ENCODE data around the gene REG3G. TPM values are rescaled to one million over a fixed set of nuclear protein-coding genes. Genes with fewer than 3 reads are reported as not detected.

Gene REG3G
- total RNA-seq, 4 donors from 2014 or later, result not detected

DNA sequence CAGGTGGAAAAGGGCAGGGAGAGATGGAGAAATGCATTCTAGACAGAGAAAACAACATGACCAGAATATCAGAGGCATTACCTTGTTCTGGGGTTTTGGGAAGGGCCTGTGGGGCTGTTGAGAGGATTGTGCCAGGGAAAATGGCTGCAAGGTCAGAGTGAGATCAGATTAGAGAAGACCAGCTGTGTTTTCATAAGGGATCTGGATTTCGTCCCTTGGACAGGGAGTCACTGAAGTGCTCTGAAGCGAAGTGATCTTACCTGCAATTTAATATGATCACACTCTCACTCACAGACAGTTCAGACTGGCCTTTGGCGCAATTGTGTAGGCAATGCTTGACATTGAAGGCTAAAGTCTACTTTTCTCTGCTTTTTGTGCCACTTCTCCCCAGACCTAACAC is 20.3 kb upstream of the REG3G start:
- DNase-seq (ENCODE audit: extremely low spot score), result no peak
- WGBS, result 43% methylated on average over 3 of the region's 3 CpGs
- no peak for TF ChIP-seq POLR2AphosphoS5 (IDR thresholded peaks at IDR 0.05)
- TF ChIP-seq POLR2A (IDR thresholded peaks at IDR 0.05; ENCODE audit: low read depth), result no peak
- no peak for TF ChIP-seq EP300 (IDR thresholded peaks at IDR 0.05)
- TF ChIP-seq, protein P1, sequence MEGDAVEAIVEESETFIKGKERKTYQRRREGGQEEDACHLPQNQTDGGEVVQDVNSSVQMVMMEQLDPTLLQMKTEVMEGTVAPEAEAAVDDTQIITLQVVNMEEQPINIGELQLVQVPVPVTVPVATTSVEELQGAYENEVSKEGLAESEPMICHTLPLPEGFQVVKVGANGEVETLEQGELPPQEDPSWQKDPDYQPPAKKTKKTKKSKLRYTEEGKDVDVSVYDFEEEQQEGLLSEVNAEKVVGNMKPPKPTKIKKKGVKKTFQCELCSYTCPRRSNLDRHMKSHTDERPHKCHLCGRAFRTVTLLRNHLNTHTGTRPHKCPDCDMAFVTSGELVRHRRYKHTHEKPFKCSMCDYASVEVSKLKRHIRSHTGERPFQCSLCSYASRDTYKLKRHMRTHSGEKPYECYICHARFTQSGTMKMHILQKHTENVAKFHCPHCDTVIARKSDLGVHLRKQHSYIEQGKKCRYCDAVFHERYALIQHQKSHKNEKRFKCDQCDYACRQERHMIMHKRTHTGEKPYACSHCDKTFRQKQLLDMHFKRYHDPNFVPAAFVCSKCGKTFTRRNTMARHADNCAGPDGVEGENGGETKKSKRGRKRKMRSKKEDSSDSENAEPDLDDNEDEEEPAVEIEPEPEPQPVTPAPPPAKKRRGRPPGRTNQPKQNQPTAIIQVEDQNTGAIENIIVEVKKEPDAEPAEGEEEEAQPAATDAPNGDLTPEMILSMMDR (IDR thresholded peaks at IDR 0.05), result no peak
- H3K4me3 ChIP-seq, result no peak overlapping the region
- H3K9me3 ChIP-seq, result no peaks in the 10 kb centered on the region
- no peaks in the 10 kb centered on the region for H3K36me3 ChIP-seq
- intact Hi-C loops (cut with DNase I), result no loop called here
- no peak overlapping the region for H3K27ac ChIP-seq (replicated peaks in 1 of 4)
- H3K4me1 ChIP-seq, result no peaks in the 10 kb centered on the region
- H3K27me3 ChIP-seq, result no peaks in the 10 kb centered on the region

DNA sequence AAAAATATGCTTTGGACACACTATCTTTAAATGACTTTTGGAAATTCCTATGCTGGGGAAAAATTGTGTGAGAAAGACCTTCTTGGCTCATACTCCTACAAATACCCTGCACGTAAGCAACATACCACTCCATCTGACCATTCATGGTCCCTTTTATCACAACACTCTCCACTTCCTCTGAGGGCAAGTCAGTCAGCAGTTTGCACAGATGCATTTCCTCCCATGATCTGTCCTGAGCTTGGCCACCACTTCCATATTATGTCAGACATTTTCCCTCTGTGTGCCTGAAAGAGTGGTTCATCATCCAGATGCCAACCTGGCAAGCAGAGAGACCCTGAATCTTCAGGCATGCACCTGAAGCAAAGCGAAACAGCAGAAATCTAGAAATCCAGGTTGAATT is 16.1 kb upstream of the REG3G start:
- Histone ChIP-seq H3K4me3 (no peak overlapping the region), H3K36me3 (no peaks in the 10 kb centered on the region), H3K27ac (replicated peaks in 1 of 4) (no peak overlapping the region), H3K9me3 (no peaks in the 10 kb centered on the region), H3K27me3 (no peaks in the 10 kb centered on the region), H3K4me1 (no peaks in the 10 kb centered on the region)
- TF ChIP-seq POLR2AphosphoS5 (IDR thresholded peaks at IDR 0.05) (no peak), POLR2A (IDR thresholded peaks at IDR 0.05; ENCODE audit: low read depth) (no peak), EP300 (IDR thresholded peaks at IDR 0.05) (no peak)
- TF ChIP-seq, protein P1 (IDR thresholded peaks at IDR 0.05), result no peak
- no peak for DNase-seq (ENCODE audit: extremely low spot score)
- 86% methylated on average over 2 of the region's 2 CpGs for WGBS
- intact Hi-C loops (cut with DNase I), result no loop called here

DNA sequence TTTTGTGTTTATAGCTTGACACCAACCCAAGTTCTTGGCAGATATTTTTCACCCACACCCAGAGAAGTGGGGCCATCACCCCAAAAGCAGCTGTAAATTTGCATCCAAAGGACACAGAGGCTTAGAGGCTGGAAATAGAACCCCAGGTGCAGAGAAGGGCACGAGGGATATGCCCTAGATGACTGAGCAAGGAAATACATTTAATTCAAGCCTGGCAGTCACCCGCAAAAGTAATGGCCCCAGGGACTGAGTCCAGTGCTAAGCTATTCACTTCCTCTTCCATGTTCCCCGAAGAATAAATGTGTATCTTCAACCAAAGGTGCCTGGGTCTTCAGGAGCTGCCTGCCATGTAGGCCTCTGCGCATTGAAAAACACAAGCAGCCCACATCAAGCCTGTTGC is 14.0 kb upstream of the REG3G start:
- no peak overlapping the region for H3K4me3 ChIP-seq
- TF ChIP-seq EP300 (IDR thresholded peaks at IDR 0.05) (no peak), POLR2AphosphoS5 (IDR thresholded peaks at IDR 0.05) (no peak), POLR2A (IDR thresholded peaks at IDR 0.05; ENCODE audit: low read depth) (no peak)
- TF ChIP-seq, protein P1 (IDR thresholded peaks at IDR 0.05), result no peak

DNA sequence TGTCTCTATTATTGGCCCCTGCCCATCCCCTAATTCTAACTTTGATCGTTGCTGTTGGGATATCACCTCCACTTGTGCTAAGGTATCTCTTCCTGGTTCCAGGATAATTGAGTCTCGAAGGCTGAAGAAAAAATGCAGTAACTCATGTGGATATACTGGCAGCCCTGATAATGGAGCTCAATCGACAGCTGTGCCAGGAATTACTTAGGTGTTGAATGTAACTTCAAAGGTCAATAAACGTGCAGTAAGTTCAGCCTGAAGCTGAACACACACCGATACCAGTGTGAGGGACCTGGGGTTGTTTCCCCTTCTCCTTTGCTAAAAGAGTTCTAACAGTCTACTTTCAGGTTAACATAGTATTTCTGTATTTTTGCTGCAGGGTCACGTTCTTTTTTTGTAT is 11.9 kb upstream of the REG3G start:
- Histone ChIP-seq H3K27ac (replicated peaks in 1 of 4) (no peak overlapping the region), H3K4me1 (no peaks in the 10 kb centered on the region), H3K4me3 (no peak overlapping the region), H3K9me3 (no peaks in the 10 kb centered on the region), H3K27me3 (no peaks in the 10 kb centered on the region), H3K36me3 (no peaks in the 10 kb centered on the region)
- intact Hi-C loops (cut with DNase I), result no loop called here
- no peak for DNase-seq (ENCODE audit: extremely low spot score)
- WGBS, result 61% methylated on average over 6 of the region's 6 CpGs
- TF ChIP-seq, protein P1 (IDR thresholded peaks at IDR 0.05), result no peak
- TF ChIP-seq POLR2A (IDR thresholded peaks at IDR 0.05; ENCODE audit: low read depth) (no peak), POLR2AphosphoS5 (IDR thresholded peaks at IDR 0.05) (no peak), EP300 (IDR thresholded peaks at IDR 0.05) (no peak)

More for the DNA sequence above, 14.0 kb upstream of the REG3G start:
- Histone ChIP-seq H3K9me3 (no peaks in the 10 kb centered on the region), H3K27ac (replicated peaks in 1 of 4) (no peak overlapping the region), H3K4me1 (no peaks in the 10 kb centered on the region), H3K36me3 (no peaks in the 10 kb centered on the region), H3K27me3 (no peaks in the 10 kb centered on the region)
- intact Hi-C loops (cut with DNase I), result no loop called here
- WGBS, result 80% methylated on average over 4 of the region's 4 CpGs
- DNase-seq (ENCODE audit: extremely low spot score), result no peak

DNA sequence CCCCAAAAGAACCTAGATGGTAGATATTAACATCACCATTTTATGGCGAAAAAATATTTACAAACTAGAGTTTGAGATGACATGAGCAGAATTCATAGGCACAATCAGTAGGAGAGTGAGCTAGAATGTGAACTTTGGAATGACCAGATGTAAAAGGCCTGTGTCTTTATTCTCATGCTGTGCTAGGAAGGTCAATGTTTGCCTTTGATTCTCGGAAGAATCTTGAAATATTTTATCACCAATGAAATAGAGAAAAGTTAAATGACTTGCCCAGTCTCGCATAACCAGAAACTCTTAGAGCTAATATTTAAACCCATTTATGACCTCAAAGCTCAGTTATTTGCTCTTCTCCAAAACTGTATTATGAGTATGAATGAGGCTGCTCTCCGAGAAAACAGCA is 9.2 kb upstream of the REG3G start:
- DNase-seq (ENCODE audit: extremely low spot score), result no peak
- no peaks in the 10 kb centered on the region for H3K27me3 ChIP-seq
- no peak overlapping the region for H3K27ac ChIP-seq (replicated peaks in 1 of 4)
- TF ChIP-seq EP300 (IDR thresholded peaks at IDR 0.05) (no peak), POLR2A (IDR thresholded peaks at IDR 0.05; ENCODE audit: low read depth) (no peak)
- TF ChIP-seq, protein P1 (IDR thresholded peaks at IDR 0.05), result no peak
- WGBS, result 76% methylated on average over 4 of the region's 4 CpGs
- H3K4me3 ChIP-seq, result no peak overlapping the region
- intact Hi-C loops (cut with DNase I), result no loop called here
- no peaks in the 10 kb centered on the region for H3K36me3 ChIP-seq
- no peaks in the 10 kb centered on the region for H3K9me3 ChIP-seq
- H3K4me1 ChIP-seq, result no peaks in the 10 kb centered on the region

Data from esophagus muscularis mucosa (tissue), 4 donors.